Activated T-helper 1 cell treated with Interleukin-2 at 50 U/mL for 16 hours (primary cell): ENCODE measurements around the gene CCDC69.
"Not testable (repeated sequence)": the region's sequence is repeated elsewhere in the genome, so short reads cannot be mapped to it uniquely, and the experiment has no call there.

ENCODE experiments used
- DNase-seq: peaks from one replicate; pipeline ENCODE4 v3.0.0-alpha.2; 2020; ENCODE audit warnings: low read depth

Gene CCDC69

GRCh38 chr5:151244206-151244605 lies 20.3 kb upstream of the CCDC69 start:
- DNase-seq, result no peak

DNA sequence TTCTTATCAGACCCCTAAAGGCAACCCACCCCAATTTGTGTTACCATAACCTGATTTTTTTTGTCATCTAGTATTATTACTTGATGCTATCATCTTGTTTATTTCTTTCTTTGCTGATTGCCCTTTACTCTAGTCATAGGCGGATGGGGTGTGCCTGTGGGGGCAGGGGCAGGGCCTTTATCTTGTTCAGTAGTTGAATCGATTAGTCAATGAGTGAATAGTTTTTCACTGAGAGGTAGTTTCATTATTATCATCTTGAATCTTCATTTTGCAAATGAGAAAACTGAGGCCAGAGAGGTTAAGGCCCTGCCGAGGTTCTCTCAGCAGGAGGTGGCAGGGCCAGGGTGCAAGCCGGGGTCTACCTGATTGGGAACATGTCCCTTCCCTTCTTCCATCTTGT lies 19.7 kb upstream of the CCDC69 start:
- no peak for DNase-seq

DNA sequence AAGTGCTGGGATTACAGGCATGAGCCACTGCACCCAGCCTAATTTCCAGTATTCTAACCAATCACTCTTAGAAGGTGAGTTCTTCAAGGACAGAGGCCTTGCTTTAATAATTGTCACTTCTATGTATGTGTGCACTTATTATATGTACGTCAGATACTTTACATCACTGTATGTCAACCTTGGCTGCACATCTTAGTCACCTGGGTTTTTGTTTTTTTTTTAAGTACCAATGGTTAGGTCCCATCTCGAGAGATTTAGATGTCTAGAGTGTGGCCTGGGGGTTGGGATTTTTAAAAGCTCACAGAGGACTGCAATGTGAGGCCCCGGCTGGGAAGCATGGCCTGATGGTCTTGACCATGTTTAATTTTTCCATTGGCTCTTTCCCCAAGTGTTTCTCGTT lies 19.2 kb upstream of the CCDC69 start:
- no peak for DNase-seq

DNA sequence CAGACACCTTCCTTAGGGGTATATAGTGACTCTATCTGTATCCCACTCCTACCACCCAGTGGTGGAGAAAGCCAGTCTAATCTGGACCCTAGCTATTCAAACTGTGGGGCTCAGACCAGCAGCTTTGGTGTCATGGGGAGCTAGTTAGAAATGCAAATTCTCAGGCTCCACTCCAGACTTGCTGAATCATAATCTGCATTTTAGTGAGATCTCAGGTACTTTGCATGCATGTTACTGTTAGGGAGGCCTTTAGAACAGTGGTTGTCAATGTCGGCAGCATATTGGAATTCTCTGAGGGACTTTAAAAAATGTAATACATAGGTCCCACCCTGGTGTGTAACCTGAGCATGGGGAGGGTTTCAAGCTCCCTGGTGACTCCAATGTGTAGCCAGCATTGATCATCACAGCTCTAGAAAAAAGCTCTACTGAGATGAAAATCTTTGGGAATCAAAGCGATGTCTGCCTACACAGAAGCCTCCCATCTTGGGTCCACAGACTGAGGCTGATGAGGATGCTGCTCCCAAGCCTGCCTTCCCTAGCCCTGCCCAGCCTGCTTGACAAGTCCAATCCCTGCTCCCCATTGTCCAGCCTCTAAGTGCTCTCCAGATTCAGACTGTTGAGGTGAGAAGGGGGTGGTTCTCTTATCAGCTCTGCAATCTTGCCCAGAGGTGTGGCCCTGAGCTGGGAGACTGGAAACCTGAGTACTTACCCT lies 17.2 kb upstream of the CCDC69 start:
- DNase-seq, result no peak

GRCh38 chr5:151240268-151240835 lies 16.5 kb upstream of the CCDC69 start:
- not testable (repeated sequence) for DNase-seq

GRCh38 chr5:151239237-151239861 lies 15.5 kb upstream of the CCDC69 start:
- no peak for DNase-seq

GRCh38 chr5:151238303-151238741 lies 14.4 kb upstream of the CCDC69 start:
- no peak for DNase-seq

DNA sequence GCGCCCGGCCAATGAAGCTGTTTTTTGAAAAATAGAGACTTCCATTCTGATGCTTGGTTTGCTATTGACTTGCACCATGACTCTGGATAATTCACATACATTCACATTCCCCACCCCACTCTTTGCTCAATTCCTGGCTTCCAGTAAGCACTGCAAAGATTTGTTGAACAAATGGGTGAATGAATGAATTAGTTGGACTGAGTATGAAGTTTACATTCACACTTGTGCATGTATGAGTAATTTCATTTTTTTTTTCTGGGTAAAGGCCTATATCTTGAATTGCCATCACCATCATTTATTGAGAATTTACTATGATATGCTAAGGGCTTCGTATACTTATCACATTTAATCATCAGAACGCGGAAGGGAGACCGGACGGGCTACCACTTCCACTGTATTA lies 13.8 kb upstream of the CCDC69 start:
- DNase-seq, result no peak

DNA sequence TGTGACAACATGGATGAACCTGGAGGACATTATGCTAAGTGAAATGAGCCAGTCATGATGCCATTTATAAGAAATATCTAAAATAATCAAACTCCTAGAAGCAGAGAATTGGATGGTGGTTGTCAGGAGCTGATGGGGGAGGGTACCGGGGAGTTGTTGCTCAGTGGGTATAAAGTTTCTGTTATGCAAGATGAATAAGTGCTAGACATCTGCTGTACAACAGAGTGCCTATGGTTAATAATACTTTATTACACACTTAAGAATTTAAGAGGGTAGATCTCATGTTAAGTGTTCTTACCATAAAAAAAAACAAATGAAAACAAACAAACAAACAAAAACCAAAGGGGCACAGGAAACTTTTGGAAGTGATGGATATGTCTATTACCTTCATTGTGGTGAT lies 13.0 kb upstream of the CCDC69 start:
- no peak for DNase-seq

DNA sequence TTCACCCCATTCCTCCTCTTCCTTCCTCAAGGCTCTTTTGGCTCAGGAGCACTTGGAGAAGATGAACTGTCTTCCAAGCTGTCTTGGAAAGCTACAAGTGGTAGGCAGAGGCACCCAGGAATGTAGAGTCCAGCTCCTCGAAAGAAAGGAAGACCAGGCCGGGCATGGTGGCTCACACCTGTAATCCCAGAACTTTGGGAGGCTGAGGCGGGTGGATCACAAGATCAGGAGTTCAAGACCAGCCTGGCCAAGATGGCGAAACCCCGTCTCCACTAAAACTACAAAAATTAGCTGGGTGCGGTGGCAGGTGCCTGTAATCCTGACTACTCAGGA lies 11.3 kb upstream of the CCDC69 start:
- not testable (repeated sequence) for DNase-seq

DNA sequence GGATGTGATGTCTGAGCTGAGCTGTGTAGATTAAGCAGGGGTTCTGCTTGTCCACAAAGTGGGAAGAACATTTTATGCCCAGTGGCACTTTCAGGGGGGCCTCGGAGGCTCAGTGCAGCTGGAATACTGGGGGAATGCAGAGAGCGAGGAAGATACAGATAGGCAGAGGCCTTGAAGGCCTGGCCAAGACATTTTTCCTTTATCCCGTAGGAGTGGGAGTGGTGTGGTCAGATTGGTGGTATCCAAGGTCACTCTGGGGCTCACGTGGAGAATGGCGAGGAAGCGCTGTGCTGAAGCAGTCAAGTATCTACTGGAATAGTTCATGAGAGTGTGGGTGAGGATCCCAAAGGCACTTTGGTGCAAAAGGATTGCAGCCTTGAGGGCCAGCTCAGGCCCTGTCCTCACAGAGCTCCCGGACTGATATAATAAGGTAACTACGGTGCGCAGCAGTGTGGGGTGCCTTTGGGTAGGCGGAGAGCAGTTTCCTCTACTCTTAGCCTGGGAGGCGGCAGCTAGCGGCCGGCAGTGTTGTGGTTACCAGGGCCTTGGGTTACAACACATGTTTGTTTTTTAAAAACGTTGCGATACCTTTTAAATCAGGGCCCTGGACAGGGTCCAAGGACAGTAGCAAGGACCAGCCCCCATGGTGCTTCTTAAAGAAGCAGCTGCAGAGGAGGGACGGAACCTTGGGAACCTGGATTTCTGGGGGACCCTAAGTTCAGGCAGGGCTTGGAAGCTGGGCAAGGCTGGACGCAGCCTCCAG lies 10.8 kb upstream of the CCDC69 start:
- DNase-seq, result no peak

DNA sequence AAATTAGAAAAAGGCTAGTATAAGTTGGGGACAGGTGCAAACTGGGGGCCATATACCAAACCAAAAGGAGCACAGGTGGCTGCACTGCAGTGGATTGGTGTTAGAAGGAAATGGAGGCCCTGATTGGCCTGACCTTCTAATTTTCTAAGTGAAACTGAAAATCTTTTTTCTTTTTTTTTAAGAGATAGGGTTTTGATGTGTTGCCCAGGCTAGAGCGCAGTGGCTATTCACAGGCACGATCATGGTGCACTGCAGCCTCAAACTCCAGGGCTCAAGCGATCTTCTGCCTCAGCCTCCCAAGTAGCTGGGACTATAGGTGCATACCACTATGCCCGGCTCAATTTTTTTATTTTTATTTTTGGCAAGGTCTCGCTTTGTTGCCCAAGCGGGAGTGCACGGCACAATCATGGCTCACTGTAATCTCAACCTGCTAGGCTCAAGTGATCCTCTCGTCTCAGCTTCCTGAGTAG lies 9.8 kb upstream of the CCDC69 start:
- DNase-seq, result no peak

DNA sequence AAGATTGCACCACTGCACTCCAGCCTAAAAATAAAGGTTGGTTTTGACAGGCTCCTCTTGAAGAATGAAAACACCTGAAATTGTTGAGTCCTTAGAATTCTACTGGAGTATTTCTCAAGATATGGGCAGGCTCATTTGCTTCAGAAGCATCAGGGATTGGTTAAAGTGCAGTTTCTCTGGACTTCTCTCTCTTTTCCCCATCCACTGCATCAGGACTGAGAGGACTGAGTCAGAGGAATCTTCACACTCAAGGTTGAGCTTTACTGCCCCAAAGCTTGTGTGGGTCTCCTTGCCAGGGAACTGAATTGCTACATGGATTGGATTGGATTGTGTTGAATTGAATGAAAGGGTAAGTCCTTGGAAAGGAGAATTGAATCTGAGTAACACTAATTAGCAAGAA lies 7.5 kb upstream of the CCDC69 start:
- no peak for DNase-seq

DNA sequence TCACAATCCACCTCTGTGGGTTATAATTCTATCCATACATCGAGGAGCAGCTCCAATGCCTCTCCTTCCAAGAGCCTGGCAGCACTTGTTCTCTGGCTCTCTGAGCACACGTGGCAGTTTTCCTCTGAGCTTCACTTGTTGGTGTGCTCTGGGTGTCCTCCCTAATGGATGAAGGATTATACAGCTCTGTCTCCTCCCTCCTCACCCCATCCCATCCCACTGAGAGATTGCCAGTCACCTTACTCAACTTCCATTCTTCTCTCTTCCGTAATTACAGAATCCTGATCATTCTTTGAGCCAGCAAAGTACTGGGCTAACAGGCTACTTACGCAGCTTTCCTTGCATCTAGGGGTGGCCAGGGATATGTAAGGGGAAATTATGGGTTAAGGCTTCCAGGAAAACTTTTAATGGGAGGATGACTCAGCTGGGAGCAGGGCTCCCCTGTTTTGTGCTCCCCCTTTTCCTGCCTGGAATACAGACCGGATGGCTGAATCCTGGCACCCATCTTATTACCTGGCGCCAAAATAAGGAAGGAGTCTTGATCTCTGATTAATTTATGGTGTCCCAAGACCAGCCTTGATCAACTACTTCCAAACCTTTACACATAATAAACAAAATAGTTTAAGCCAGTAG lies 6.3 kb upstream of the CCDC69 start:
- DNase-seq, result no peak

GRCh38 chr5:151228986-151229385 lies 5.1 kb upstream of the CCDC69 start:
- DNase-seq, result no peak

- DNase-seq, result no peak
Observed at GRCh38 chr5:151227918-151228447, 4.1 kb upstream of the CCDC69 start.

GRCh38 chr5:151225475-151225874 lies 1.6 kb upstream of the CCDC69 start:
- no peak for DNase-seq

DNA sequence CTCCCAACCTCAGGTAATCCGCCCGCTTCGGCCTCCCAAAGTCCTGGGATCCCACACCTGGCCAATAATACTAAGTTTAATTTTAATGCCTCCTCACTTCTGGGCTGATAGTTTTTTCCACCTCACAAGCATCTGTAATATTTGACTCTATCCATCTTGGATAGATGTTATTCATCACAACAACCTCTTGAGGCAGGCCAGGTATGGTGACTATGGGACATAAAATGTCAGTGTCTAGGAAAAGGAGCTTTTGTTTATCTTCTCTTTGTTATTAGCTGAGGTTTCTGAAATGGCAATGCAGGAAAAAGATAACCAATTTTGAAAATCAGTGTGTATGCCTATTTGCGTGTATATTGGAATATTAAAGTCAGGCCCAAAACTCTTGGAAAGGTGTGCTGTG lies 1.2 kb upstream of the CCDC69 start:
- DNase-seq, result no peak

DNA sequence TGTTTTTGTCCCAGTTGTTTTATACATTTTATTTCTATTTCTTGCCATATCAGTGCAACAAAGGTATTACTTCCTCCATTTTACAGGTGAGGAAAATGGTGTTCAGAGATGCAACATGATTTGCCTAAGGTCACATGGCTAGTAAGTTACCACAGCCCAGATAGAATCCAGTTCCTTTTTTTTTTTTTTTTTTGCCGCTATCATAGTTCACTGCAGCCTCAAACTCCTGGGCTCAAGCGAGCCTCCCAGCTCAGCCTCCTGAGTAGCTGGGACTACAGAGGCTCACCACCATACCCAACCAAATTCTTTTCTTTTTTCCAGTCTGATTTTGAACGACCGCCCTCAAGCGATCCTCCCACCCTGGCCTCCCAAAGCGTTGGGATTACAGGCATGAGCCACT lies 480 bp upstream of the CCDC69 start:
- no peak for DNase-seq

DNA sequence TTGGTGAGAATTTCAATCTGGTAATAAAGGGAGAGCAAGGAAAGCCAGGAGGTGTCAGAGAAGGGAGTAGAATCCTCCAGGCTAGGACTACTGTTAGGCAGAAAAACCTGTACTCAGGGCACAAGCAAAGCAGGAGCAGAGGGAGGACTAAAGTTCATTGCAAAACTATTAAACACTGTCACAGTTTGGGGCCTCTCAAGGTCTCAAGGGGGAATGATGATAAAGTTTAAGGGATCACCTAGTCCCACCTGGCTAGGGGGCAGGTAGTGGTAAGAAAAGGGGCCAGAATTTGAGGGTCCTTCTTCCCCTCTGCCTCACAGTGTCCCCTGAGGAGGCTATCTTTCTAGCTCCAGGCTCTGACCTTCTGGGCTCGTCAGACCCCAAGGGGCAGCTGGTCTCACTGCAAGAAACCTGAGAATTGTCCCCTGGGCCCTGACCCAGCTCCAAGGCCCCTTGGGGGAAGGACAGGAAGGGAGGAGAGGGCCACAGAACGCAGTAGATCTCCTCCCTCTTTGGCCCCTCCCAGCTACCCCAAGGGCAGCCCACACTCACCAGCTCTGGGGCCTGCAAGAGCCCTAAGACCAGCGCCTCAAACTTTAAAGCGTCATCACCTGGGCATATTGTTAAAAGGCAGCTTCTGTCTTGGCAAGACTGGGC lies 974 bp downstream of the CCDC69 start:
- DNase-seq, result peak; percentile 47

GRCh38 chr5:151222054-151222789 lies 1.7 kb downstream of the CCDC69 start:
- no peak for DNase-seq
